ENCODE measurements around the gene EVA1A. TPM values are rescaled to one million over a fixed set of nuclear protein-coding genes. Genes with fewer than 3 reads are reported as not detected.
A peak's percentile ranks its signal among the peaks of the same experiment; 100 is the strongest.

Gene EVA1A, protein sequence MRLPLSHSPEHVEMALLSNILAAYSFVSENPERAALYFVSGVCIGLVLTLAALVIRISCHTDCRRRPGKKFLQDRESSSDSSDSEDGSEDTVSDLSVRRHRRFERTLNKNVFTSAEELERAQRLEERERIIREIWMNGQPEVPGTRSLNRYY
- not detected for total RNA-seq

DNA sequence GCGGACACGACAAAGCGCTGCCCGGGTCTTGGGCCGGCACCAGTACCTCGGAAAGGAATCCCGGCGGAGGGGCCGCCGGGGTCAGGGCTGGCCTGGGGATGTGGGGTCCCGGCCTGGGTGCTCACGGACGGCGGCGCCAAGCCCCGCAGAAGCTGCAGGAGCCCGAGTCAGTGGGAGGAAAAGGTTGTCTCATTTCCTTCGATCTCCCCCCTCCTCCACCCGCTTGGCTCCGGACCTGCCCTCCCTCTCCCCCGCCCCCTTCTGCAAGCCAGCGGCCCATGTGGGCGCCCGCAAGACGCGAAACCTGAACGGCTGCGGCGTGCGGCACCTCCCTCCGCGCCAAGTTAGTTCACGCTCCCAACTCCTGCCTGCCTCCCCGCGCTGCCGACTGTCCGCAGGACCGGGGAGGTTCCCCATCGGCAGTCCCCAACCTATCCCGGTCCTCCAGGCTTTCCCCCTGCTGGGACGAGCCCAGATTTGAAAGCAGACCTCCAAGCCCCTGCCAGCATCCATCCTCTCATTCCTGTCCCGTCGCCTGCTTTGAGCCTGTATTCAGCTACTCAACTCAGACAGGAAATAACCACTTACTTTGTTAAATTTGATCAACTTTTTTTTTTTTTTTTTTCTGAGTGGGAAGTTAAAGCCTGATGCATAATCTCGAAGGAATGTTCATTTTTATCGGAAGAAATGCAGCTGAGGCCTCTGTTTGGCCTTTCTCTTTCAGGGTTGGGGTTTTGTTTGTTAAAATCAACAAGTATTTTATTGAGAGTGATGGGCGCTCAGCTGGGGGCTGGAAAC, at the start of gene EVA1A:
Gene EVA1A, minus strand, starts transcription at position 172 of the 798 bp plus-strand sequence. CDS start 42,799 bp downstream, outside the sequence.
- peaks cover 42 to 44% of the 10 kb centered on the region in 2 donors for H3K27me3 Mint-ChIP-seq
- ATAC-seq: peak in 1 of 2 donors; percentile 25
- no peaks in the 10 kb centered on the region for H3K36me3 Mint-ChIP-seq
- peaks cover 0 to 9% of the 10 kb centered on the region in 2 donors for H3K4me1 Mint-ChIP-seq (ENCODE audit: low read depth in 2 of 2)
- H3K4me3 Mint-ChIP-seq: no peak within 1 kb of the TSS
- H3K9me3 Mint-ChIP-seq: no peaks in the 10 kb centered on the region
- no peak within 1 kb of the TSS for H3K27ac Mint-ChIP-seq
- no peak for DNase-seq (ENCODE audit: low spot score)

DNA sequence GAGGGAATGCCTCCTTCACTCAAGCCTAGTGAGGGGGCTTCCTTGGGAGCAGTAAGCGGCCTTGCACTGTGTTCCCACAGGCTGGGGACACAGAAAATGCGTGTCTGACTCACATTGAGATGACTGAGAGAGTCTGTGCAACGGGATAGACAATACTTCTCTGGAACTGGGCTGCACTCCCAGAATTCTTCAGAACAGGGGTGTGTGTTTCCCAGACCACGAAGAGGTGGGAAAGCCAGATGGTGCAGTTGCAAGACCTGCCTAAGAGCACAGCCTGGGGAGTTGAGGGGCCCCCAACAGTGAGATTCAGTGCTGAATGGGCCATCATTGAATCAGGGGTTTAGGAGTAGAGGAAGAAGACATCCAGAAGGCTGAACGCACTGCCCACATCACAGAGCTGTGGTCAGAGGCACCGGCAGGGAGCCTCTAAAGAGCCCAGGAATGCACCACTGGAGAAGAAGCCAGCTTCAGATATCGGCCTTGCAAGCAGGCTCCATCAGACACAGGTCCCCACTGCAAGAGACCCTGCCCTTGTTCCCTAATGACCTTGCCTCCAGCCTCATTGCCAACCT, 49.3 kb upstream of the EVA1A start:
- H3K36me3 Mint-ChIP-seq: no peaks in the 10 kb centered on the region
- no peak for ATAC-seq
- H3K9me3 Mint-ChIP-seq: no peaks in the 10 kb centered on the region
- DNase-seq (ENCODE audit: low spot score): no peak
- H3K4me3 Mint-ChIP-seq: no peak overlapping the region
- no peak overlapping the region for H3K27ac Mint-ChIP-seq
- peaks cover 39 to 59% of the 10 kb centered on the region in 2 donors for H3K27me3 Mint-ChIP-seq
- H3K4me1 Mint-ChIP-seq (ENCODE audit: low read depth in 2 of 2): no peaks in the 10 kb centered on the region

DNA sequence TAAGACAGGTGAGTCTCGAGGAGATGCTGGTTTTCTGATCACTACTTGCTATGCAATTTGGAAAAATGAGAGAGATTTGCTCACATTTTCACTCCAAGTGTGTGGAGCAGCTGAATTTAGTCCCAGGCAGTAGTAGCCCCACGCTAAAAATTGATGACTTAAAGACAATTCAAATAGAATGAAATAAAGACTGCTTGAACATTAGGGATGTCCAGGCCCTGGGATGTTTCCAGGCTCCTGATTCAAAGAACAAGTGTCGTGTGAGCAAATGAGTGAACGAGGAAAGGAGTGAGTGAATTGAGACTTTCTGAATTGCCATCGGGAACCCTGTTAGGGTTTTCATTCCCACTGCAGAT, 48.6 kb upstream of the EVA1A start:
- no peaks in the 10 kb centered on the region for H3K4me1 Mint-ChIP-seq (ENCODE audit: low read depth in 2 of 2)
- peaks cover 43 to 63% of the 10 kb centered on the region in 2 donors for H3K27me3 Mint-ChIP-seq
- no peak overlapping the region for H3K4me3 Mint-ChIP-seq
- no peaks in the 10 kb centered on the region for H3K9me3 Mint-ChIP-seq
- DNase-seq (ENCODE audit: low spot score): no peak
- no peak overlapping the region for H3K27ac Mint-ChIP-seq
- H3K36me3 Mint-ChIP-seq: no peaks in the 10 kb centered on the region
- ATAC-seq: no peak

DNA sequence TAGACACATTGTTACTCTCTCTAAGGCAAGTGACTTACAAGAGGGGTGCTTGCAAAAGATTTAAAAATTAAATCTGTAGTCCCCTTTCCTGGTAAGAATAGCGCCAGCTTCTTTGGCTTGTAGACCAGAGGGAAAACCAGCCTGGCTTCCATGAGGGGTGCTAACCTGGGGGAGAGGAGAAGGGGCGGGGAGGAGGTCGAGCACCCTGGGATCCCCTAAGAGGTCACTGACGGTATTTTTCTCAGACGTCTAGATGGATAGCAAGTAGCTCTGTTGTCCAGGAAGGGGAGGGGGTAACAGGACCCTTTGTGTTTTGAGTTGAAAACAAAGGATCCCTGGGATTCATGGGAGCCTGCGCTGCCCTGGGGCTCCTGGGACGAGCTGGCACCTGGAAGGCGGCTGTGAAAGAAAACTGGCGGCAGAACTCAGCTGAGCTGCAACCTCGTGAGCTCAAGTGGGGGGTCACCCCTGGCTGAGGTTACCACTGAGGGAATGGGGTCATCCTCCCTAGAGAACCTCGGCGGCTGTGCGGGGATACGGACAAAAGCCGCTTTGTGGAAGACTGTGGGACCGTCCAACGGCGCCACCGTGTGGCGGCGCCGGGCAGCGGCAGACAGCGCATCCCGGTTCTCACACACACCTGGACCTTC, 48.1 kb upstream of the EVA1A start:
- H3K27me3 Mint-ChIP-seq: peaks cover 46 to 66% of the 10 kb centered on the region in 2 donors
- no peak overlapping the region for H3K27ac Mint-ChIP-seq
- ATAC-seq: peak; percentile 55 to 59
- H3K4me1 Mint-ChIP-seq (ENCODE audit: low read depth in 2 of 2): no peaks in the 10 kb centered on the region
- H3K4me3 Mint-ChIP-seq: no peak overlapping the region
- no peaks in the 10 kb centered on the region for H3K9me3 Mint-ChIP-seq
- no peaks in the 10 kb centered on the region for H3K36me3 Mint-ChIP-seq
- DNase-seq (ENCODE audit: low spot score): no peak

GRCh38 chr2:75607988-75608683, 47.4 kb upstream of the EVA1A start:
- H3K27ac Mint-ChIP-seq: no peak overlapping the region
- H3K36me3 Mint-ChIP-seq: no peaks in the 10 kb centered on the region
- peaks cover 48 to 73% of the 10 kb centered on the region in 2 donors for H3K27me3 Mint-ChIP-seq
- no peak for ATAC-seq
- H3K4me3 Mint-ChIP-seq: no peak overlapping the region
- H3K9me3 Mint-ChIP-seq: no peaks in the 10 kb centered on the region
- no peak for DNase-seq (ENCODE audit: low spot score)
- H3K4me1 Mint-ChIP-seq (ENCODE audit: low read depth in 2 of 2): no peaks in the 10 kb centered on the region

DNA sequence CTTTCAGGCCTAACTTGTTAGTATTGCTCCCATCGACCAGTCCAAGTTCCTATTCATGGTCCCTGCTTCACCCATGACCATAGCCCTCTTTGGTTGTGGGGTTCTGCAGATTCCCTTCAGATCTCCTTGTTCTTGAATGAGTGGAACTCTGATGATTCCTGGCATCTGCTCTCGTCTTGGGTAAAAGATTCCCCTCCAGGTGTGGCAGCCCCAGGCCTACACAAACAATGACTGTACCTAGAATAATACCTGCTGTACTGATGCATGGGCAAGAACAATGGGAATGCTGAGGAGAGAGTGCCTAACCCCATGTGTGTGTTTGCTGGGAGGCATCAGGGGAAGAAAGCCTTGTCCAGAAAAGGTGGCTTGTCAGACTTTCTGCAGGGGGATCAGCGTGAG, 46.7 kb upstream of the EVA1A start:
- Mint-ChIP-seq H3K36me3 (no peaks in the 10 kb centered on the region), H3K27ac (no peak overlapping the region), H3K27me3 (peaks cover 46 to 68% of the 10 kb centered on the region in 2 donors), H3K4me3 (no peak overlapping the region), H3K4me1 (ENCODE audit: low read depth in 2 of 2) (no peaks in the 10 kb centered on the region), H3K9me3 (no peaks in the 10 kb centered on the region)
- DNase-seq (ENCODE audit: low spot score) (no peak), ATAC-seq (no peak)

DNA sequence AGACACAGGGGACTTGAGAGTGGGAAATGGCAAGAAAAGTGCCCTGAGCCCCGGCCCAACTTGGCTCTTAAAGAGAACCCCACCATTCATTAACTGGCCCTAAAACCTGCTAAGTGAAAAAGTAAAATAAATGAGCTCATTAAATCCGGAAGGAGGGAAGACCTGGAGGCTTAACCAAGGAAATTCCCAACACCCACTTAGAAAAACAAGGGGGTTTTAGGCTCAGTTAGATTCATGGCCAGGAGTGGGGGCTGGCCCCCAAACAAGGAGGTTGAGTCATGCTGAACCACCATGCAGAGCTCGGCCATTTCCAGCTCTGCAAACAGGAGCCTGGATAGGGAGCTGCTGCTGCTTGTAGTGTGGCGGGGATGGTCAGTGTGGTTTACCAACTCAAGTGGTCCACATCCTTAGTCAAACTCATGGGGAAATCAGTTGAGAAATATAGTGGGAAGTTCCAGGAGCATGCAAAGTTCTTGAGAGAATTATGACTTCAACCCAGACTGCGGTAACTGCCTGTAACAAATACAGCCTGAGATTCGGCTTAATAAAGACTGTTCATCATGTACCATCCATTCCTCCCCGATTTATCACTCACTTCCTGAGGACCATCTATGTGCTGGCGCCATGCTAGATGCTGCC, 46.1 kb upstream of the EVA1A start:
- H3K9me3 Mint-ChIP-seq: no peaks in the 10 kb centered on the region
- ATAC-seq (peak in 1 of 2 donors; percentile 54), DNase-seq (ENCODE audit: low spot score) (no peak)
- H3K4me3 Mint-ChIP-seq: no peak overlapping the region
- H3K4me1 Mint-ChIP-seq (ENCODE audit: low read depth in 2 of 2): no peaks in the 10 kb centered on the region
- H3K27ac Mint-ChIP-seq: no peak overlapping the region
- H3K36me3 Mint-ChIP-seq: no peaks in the 10 kb centered on the region
- peaks cover 45 to 68% of the 10 kb centered on the region in 2 donors for H3K27me3 Mint-ChIP-seq

DNA sequence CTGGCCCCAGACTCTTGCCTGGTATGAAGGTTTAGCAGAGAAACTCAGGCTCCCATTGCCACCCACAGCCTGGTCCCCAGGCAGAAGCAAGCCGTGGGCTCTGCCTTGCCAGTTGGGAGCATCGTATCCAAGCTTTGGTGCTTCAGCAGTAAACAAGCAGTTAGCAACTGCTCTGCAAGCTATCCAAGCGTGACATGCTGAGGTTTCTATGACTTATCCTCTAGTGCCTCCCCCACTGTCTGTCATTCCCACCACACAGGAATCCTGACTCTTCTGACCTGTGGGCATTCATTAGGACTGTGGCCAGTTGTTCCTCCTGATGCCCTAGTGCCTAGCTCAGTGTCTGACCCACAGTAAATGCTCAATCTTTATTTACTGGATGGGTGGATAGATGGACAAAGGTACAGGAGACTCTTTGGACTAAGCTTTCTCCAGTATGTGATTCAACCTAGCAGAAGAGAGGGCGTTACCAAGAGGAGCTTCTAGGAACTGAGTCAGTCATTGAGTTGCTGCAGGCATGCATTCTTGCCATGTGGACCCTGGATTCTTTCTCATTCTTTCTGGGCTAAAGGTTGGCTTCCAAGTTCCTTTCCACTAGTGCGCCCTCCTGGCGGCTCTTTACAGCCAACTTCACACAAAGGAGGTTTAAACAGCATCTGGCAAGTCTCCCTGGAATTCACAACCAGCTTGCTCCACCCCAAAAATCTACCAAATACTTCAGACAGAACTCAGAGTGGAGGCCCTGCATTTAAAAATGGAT, 45.2 kb upstream of the EVA1A start:
- Mint-ChIP-seq H3K36me3 (no peaks in the 10 kb centered on the region), H3K4me3 (no peak overlapping the region), H3K27ac (no peak overlapping the region), H3K9me3 (no peaks in the 10 kb centered on the region), H3K4me1 (ENCODE audit: low read depth in 2 of 2) (no peaks in the 10 kb centered on the region), H3K27me3 (peaks cover 47 to 67% of the 10 kb centered on the region in 2 donors)
- DNase-seq (ENCODE audit: low spot score): no peak
- peak in 1 of 2 donors; percentile 20 for ATAC-seq

- Mint-ChIP-seq H3K27ac (no peak overlapping the region), H3K36me3 (no peaks in the 10 kb centered on the region), H3K4me3 (no peak overlapping the region), H3K27me3 (peaks cover 40 to 61% of the 10 kb centered on the region in 2 donors), H3K9me3 (no peaks in the 10 kb centered on the region), H3K4me1 (ENCODE audit: low read depth in 2 of 2) (no peaks in the 10 kb centered on the region)
- DNase-seq (ENCODE audit: low spot score) (no peak), ATAC-seq (no peak)
Observed at GRCh38 chr2:75604484-75604883, 43.7 kb upstream of the EVA1A start.

GRCh38 chr2:75603477-75603876, 42.7 kb upstream of the EVA1A start:
- H3K9me3 Mint-ChIP-seq: no peaks in the 10 kb centered on the region
- H3K4me3 Mint-ChIP-seq: no peak overlapping the region
- no peaks in the 10 kb centered on the region for H3K36me3 Mint-ChIP-seq
- ATAC-seq (no peak), DNase-seq (ENCODE audit: low spot score) (no peak)
- H3K27ac Mint-ChIP-seq: no peak overlapping the region
- H3K4me1 Mint-ChIP-seq (ENCODE audit: low read depth in 2 of 2): no peaks in the 10 kb centered on the region
- H3K27me3 Mint-ChIP-seq: peaks cover 35 to 54% of the 10 kb centered on the region in 2 donors

DNA sequence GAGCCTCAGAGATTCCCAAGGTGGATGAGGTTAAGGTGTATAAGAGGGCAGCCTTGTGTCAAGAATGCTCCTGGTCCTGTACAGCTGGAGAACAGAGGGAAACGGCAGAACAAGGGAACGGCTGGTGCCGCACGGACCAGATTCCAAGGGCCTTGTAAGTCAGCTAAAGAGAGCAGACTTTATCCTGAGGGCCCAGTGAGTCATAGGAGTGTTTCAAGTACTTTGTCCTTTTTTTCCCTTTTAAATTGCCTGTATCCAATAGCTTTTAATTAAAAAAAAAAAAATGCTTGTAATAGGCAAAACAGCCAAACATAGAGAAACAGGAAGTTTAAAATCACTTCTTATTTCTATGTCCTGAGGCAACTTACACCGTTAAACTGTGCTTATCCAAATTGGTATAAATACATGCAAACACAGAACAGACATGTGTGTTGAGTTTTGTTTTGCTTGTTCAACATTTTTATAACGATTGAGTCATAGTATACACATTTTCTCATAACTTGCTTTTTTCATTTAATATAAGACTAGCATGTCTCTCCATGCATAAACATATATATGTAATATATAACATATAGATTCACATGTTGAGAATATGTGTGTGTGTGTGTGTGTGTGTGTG, 42.1 kb upstream of the EVA1A start:
- DNase-seq (ENCODE audit: low spot score) (no peak), ATAC-seq (no peak)
- peaks cover 35 to 48% of the 10 kb centered on the region in 2 donors for H3K27me3 Mint-ChIP-seq
- H3K9me3 Mint-ChIP-seq: no peaks in the 10 kb centered on the region
- no peak overlapping the region for H3K4me3 Mint-ChIP-seq
- H3K4me1 Mint-ChIP-seq (ENCODE audit: low read depth in 2 of 2): no peaks in the 10 kb centered on the region
- H3K27ac Mint-ChIP-seq: no peak overlapping the region
- no peaks in the 10 kb centered on the region for H3K36me3 Mint-ChIP-seq

DNA sequence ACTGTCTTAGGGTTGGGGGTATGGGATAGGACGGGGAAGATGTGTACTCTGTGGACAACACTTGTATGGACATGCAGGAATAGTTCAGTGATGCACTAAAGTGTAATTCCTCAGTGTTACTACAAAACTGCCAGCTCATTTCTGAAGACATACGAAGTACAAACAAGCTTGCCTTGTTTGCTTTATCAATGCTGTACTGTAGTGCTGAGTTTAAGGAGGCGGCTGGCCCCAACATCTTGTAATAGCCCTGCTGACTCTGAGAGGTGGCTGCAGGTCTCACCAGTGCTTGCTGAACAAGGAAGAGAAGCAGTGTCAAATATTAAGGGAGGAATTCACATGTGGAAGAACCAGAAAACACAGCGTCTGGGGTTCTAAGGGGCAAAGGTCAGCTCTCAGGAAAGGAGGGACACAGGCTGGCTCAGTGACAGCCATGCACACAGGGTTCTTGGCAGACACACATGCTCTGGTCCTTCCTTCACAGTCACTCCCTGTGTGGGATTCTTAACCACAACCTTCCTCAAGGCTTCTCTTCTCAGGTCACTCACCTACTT, 39.8 kb upstream of the EVA1A start:
- no peak overlapping the region for H3K27ac Mint-ChIP-seq
- H3K4me3 Mint-ChIP-seq: no peak overlapping the region
- H3K36me3 Mint-ChIP-seq: no peaks in the 10 kb centered on the region
- ATAC-seq (no peak), DNase-seq (ENCODE audit: low spot score) (no peak)
- H3K4me1 Mint-ChIP-seq (ENCODE audit: low read depth in 2 of 2): no peaks in the 10 kb centered on the region
- H3K9me3 Mint-ChIP-seq: no peaks in the 10 kb centered on the region
- peaks cover 26 to 30% of the 10 kb centered on the region in 2 donors for H3K27me3 Mint-ChIP-seq
